ENCODE results near the gene LMNTD2.

Gene LMNTD2, protein sequence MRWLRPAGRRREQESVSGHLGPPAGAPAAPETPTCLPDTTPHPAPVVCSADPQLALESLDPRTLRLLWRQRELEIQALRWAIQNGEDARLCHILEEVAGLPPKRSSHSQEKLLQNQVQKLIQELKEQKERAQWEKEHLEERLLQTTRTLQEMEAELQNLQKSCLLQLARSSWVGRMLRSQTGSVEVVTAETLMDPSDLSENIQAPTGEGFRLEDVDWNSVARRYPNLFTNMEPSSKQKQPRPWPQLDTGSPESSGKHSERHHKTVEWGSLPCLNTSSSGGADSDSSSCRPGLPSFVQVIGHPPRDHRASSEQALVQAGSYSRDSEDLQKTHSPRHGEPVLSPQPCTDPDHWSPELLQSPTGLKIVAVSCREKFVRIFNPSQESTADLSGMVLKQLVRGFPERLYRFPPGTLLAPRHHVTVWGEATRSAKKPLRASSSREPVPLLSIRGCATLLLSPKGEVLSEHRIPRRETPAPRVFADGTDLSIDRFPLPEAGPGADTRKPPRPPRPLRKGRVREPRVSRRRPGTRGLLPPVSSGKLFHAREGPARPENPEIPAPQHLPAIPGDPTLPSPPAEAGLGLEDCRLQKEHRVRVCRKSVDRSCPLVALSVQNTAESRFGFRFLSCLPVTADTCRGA

DNA sequence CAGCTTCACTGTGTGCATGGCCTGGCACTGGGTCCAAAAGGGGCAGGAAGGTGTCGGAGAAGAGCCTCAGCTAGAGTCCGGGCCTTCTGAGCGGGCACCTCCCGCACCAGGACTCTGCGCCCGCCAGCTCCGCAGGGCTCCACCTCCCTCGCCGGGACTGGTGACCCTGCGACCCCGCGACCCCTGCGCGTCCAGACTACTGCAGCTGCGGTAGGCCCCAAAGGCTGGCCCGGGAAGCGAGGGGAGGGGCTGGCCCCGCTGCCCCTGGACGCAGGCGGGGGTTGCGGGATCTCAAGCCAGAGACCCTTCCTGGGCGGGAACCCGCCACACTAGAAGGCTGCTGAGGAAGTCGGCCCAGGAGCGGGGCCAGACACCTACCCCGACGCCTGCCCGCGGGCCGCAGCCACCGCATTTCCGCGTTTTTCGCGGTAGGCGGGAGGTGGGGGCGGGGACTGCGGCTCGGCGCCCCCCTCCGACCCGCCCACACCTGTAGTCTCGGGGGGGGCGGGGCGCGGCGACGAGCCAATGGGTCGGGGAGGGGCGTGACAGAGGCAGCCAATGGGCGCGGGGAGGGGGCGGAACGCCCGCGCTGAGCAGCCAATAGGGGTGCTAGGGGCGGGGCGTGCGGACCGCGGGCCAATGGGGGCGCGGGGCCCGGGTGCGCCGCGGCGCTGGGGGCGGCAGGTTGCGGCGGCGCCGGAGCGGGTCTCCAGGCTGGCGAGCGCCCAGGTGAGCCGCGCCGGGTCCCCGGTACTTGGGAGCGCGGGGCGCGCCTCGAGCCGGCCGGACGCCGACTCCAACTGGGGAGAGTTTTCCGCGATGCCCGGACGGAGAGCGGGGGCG lies at the start of gene LMNTD2, which contains the start of gene RASSF7:
Gene LMNTD2 (minus strand): TSS at position 434 of the 843 bp plus-strand sequence. CDS start 22 bp downstream, at position 412.
Gene RASSF7 (plus strand): TSS at position 666 of the 843 bp plus-strand sequence. CDS start 799 bp downstream, outside the sequence.
- peak within 1 kb of the TSS; percentile 65 for H3K4me3 ChIP-seq (ENCODE audit: low read depth, low read length)

DNA sequence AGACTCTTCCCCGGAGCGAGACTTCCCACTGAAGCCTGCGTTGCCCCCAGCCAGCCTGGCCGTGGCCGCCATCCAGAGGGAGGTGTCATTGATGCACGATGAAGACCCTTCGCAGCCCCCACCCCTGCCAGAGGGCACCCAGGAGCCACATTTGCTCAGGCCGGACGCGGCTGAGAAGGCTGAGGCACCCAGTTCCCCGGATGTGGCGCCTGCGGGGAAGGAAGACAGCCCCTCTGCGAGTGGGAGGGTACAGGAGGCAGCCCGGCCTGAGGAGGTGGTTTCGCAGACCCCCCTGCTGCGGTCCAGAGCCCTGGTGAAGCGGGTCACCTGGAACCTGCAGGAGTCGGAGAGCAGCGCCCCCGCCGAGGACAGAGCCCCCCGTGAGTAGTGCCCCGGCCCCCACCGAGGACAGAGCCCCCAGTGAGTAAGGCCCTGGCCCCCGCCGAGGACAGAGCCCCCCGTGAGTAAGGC lies 48.8 kb upstream of the LMNTD2 start:
- H3K4me3 ChIP-seq (ENCODE audit: low read depth, low read length): no peak overlapping the region

DNA sequence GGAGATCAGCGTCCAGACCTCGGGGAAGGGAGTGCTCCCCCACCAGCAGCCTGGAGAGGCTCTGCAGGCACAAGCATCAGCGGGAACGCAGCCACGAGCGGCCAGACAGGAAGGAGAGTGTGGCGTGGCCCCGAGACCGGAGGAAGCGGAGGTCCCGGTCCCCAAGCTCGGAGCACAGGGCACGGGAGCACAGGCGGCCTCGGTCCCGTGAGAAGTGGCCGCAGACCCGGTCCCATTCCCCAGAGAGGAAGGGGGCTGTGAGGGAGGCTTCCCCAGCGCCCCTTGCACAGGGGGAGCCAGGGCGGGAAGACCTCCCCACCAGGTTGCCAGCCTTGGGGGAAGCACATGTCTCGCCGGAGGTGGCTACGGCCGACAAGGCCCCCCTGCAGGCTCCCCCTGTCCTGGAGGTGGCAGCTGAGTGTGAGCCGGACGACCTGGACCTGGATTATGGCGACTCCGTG lies 48.3 kb upstream of the LMNTD2 start:
- H3K4me3 ChIP-seq (ENCODE audit: low read depth, low read length): no peak overlapping the region

DNA sequence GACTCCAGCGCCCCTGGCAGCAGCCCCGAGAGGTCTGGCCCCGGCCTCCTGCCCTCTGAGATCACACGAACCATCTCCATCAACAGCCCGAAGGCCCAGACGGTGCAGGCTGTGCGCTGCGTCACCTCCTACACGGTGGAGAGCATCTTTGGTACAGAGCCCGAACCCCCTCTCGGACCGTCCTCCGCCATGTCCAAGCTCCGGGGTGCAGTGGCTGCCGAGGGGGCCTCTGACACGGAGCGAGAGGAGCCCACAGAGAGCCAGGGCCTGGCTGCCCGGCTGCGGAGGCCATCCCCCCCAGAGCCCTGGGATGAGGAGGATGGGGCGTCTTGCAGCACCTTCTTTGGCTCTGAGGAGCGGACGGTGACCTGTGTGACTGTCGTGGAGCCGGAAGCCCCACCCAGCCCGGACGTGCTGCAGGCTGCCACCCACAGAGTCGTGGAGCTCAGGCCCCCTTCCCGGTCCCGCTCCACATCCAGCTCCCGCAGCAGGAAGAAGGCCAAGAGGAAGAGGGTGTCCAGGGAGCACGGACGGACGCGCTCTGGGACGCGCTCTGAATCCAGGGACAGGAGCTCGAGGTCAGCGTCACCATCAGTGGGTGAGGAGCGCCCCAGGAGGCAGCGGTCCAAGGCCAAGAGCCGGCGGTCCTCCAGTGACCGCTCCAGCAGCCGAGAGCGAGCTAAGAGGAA lies 47.6 kb upstream of the LMNTD2 start:
- no peak overlapping the region for H3K4me3 ChIP-seq (ENCODE audit: low read depth, low read length)

DNA sequence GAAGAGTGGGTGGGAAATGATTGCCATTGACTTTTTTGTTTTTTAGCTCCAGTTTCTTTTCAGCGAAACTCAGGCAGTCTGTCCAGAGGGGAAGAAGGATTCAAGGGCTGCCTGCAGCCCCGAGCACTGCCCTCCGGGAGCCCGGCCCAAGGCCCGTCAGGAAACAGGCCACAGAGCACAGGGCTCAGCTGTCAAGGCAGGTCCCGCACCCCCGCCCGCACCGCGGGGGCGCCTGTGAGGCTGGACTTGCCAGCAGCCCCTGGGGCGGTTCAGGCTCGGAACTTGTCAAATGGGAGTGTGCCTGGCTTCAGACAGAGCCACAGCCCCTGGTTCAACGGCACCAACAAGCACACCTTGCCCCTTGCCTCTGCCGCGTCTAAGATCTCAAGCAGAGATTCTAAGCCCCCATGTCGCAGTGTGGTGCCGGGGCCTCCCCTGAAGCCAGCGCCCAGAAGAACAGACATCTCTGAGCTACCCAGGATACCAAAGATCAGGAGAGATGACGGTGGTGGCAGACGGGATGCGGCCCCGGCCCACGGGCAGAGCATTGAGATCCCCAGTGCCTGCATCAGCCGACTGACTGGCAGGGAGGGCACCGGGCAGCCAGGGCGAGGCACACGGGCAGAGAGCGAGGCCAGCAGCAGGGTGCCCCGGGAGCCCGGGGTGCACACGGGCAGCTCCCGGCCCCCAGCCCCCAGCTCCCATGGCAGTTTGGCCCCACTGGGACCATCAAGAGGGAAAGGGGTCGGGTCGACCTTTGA lies 46.7 kb upstream of the LMNTD2 start:
- H3K4me3 ChIP-seq (ENCODE audit: low read depth, low read length): no peak overlapping the region

DNA sequence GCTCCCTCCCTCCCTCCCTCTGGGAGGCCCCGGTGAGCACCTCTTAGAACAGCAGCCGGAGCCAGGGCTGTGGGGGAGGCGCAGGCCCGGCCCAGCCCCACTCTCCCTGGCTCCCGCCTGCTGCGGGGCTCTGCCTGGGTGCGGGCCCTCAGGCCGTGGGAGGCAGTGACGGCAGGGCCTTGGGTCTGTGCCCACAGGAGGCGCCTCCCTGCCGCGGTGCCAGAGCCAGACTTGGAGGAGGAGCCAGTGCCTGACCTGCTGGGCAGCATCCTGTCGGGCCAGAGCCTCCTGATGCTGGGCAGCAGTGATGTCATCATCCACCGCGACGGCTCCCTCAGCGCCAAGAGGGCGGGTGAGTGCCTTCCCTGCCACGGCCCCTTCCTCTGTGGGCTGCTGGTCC lies 45.7 kb upstream of the LMNTD2 start:
- H3K4me3 ChIP-seq (ENCODE audit: low read depth, low read length): no peak overlapping the region

DNA sequence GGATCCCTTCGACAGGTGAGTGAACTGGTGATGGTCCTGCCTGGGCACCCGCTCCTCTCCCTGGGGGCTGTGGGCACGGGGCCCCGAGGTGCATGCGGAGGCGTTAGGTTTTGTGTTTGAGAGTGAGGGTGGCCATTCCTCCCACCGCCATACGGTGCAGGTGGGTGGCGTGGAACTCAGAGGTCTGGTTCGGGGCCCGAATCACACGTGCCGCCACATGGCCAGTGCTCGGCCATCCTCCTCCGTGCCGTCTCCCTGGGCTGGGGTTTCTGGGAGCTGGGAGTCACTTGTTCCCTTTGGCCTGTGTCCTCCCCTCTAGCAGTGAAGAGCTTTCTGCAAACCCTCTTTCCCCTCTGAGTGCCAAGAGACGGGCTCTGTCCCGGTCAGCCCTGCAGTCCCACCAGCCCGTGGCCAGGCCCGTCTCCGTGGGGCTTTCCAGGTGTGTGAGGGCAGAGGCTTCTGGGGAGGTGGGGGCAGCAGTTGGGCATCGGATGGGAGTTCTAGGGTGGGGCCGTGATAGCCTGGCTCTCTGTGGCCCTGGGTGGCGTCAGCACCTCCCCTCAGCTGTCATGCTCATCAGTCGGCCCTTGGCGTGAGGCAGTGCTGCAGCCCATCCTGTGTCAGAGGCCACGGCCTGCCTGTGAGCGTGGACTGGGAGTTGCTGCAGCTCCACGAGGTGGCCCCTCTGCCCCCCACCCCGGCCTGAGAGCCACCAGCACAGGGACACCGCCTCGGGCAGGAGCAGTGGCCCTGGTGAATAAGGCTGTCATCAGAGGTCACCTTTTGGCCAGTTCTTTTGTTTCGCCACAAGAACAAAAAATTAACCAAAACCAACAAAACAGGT lies 45.0 kb upstream of the LMNTD2 start:
- H3K4me3 ChIP-seq (ENCODE audit: low read depth, low read length): no peak overlapping the region

DNA sequence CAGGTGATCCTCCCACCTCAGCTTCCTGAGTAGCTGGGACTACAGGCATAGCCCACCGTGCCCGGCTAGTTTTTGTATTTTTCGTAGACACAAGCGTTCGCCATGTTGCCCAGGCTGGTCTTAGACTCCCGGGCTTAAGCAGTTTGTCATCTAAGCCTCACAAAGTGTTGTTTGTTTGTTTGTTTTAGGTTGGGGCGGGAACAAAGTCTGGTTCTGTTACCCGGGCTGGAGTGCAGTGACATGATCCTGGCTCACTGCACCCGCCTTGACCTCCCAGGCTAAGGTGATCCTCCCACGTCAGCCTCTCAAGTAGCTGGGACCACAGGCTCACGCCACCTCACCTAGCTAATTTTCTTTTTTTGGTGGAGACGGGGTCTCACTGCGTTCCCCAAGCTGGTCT lies 42.6 kb upstream of the LMNTD2 start:
- H3K4me3 ChIP-seq (ENCODE audit: low read depth, low read length): no peak overlapping the region

DNA sequence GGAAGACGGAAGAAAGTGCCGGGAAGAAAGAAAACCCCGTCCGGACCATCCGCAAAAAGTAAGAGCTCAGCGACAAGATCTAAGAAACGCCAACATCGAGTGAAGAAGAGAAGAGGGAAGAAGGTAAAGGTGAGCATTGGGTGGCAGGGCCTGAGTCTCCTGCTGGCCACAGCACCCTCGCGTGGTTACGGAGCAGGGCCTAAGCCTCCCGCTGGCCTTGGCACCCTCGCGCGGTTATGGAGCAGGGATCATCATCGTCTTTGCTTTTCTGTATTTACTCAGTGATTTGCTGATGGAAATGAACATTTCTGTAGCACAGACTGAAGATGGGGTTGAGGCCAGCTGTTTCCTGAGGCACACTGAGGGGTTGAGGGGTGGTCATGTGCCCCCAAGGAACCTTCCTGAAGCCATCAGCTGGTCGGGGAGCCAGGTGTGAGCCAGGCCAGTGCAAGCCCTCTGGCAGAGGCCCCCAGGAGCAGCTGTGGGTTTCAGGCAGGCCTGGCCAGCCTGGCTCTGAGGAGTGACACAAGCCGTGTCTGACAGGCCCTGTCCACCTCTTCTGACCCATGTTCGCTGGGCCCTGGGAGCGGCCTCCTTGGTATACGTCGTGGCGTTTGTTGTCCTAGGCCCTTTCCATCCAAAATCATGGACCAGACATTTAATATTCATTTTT lies 41.2 kb upstream of the LMNTD2 start:
- H3K4me3 ChIP-seq (ENCODE audit: low read depth, low read length): no peak overlapping the region

DNA sequence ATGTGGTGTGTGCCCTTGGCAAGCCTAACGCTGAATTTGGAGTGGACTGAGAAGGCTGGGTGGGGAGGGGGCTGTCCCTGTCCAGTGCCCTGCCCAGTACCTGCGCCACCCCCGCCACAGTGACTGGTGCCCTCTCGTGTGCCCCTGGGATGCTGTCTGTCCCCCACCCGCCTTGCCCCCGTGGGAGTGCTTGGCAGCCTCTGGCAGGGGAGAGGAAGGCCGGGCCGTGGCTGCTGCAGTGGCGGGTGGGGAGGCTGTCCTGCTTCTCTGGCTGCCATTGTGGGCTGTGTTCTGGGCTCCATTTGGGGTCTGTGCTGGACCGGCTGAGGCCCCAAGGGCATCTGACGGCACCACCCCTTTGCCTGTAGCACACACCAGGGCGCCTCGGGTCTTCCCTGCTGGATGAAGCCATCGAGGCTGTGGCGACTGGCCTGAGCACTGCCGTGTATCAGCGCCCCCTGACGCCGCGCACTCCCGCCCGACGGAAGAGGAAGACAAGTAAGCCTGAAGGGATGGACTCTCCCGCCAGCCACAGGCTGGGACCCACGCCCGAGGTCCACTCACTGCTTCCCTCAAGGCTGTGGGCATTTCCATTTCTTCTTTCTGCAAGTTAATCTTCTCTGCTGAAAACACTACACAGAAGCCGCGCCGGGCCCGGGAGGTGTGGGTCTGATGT lies 37.6 kb upstream of the LMNTD2 start:
- H3K4me3 ChIP-seq (ENCODE audit: low read depth, low read length): no peak overlapping the region

DNA sequence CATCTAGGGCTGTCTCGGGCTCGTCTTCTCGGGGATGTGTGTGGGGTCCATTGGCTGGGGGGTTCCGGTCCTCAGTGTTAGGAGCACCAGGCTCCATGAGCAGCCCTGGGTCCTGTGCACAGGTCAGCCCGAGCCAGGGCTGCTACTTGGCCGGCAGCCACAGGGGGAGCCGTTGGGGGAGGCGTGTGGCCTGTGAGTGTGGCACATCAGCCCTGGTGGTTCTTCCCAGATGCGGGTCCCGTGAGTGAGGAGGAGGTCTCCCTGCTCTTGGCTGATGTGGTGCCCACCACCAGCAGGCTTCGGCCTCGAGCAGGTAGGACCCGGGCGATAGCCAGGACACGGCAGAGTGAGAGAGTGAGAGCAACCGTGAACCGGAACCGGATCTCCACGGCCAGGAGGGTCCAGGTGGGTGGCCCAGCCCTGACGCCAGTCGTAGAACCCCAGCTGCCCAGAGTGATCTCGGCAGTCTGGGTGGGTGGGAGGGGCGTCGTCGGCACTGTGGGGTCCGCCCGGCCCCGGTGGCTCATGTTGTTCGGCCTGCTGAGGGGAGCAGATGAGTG lies 36.7 kb upstream of the LMNTD2 start:
- H3K4me3 ChIP-seq (ENCODE audit: low read depth, low read length): no peak overlapping the region

DNA sequence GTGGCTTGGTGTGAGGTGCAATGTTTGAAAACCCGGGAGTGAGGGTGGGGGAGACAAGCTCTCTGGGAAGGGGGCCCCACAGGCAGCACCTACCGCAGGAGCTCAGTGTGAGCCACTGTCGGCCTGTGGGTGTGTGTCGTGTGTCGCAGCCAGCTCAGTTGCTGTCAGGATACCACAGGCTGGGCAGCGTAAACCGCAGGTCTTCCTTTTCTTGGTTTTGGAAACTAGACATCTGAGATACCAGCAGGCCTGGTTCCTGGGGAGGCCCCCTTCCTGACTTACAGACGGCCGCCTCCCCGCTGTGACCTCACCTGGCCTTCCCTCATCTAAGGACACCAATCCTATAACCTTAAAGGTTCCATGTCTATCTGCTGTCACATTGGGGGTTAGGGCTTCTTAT lies 35.8 kb upstream of the LMNTD2 start:
- H3K4me3 ChIP-seq (ENCODE audit: low read depth, low read length): no peak overlapping the region

DNA sequence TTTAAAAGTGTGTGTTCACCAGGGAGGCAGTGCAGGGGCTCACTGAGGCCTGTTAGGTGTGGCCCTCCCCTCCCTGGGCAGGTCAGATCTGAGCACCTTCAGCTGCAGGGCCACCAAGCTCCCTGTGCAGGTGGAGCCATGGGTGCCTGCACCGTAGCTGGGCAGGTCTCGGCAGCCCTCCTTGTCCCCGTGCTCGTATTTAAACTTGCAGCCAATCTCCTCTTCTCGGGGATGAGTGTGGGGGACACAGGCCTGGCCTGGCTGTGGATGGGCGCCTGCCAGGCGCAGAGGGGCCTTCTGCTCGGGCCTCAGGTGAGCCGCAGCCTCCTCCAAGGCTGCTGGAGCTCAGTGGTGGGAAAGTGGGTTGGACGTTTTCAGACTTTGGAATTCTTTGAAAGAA lies 34.9 kb upstream of the LMNTD2 start:
- no peak overlapping the region for H3K4me3 ChIP-seq (ENCODE audit: low read depth, low read length)

DNA sequence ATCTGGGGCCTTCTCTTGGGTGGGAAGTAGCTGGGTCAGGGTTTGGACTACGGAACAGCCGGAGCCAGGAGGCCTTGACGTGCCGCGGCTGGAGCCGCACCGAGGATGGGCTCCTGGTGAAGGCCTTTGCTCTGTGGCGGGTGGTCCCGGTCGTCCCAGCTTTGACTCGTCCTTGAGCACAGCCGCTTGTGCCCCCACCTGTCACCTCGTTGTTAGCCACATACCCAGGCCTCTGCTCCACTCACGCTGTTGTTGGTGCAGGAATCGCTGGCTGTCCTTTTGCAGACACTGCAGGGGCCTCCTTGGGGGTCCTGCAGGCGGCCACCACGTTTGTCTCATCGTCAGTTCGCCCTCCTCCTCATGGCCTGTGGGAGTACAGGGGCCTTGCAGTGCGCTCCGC lies 32.8 kb upstream of the LMNTD2 start:
- no peak overlapping the region for H3K4me3 ChIP-seq (ENCODE audit: low read depth, low read length)

DNA sequence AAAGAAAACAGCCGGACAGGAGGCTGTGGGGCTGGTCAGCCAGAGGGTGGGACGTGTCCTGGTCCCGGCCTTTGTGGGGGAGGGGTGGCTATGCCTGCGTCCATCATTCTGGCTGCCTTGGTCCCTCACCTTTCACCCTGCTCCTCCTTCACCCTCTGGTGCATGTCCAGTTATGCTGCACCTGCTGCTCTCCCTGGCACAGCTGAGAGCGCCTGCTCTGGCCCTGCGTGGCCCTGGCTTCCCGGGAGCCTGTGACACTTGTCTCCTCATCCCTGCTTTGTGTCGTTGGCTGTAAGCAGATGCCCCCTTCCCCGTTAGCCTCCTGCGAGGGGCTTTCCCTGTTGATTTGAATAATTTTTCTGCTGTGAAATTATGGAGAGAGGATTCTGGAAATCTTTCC lies 32.4 kb upstream of the LMNTD2 start:
- H3K4me3 ChIP-seq (ENCODE audit: low read depth, low read length): no peak overlapping the region

DNA sequence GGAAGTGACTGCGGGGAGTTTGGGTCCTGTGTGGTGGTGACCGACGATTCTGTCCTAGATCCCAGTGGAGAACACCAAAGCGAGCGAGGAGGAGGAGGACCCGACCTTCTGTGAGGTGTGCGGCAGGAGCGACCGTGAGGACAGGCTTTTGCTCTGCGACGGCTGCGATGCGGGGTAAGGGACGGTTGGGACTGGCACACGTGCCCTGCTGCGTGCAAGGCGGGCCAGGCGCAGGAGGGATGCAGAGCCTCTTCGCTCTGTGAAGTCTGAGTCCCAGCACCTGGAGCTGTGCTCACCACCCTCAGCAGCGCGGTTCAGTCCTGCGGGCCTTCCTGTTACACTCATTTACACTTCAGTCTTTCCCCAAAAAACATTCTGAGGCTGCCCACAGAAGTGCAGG lies 32.0 kb upstream of the LMNTD2 start:
- H3K4me3 ChIP-seq (ENCODE audit: low read depth, low read length): no peak overlapping the region

DNA sequence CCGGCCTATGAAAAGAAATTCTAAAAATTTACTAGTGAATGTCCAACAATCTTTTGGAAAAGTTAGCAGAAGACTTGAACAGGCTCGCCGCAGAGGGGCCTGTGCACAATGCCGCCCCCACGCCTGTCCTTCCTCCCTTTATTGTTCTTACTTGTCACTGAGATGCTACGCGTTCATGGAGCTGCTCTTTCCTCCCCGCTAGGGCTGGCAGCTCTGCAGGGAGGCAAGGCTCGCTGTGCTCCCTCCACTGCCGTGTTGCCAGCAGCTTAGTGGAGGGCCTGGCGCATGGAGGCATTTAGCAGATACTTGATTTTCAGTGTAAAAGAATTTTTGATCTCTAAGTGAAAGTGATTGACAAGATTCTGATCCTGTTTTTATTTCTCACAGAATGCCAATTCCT lies 30.5 kb upstream of the LMNTD2 start:
- H3K4me3 ChIP-seq (ENCODE audit: low read depth, low read length): no peak overlapping the region

DNA sequence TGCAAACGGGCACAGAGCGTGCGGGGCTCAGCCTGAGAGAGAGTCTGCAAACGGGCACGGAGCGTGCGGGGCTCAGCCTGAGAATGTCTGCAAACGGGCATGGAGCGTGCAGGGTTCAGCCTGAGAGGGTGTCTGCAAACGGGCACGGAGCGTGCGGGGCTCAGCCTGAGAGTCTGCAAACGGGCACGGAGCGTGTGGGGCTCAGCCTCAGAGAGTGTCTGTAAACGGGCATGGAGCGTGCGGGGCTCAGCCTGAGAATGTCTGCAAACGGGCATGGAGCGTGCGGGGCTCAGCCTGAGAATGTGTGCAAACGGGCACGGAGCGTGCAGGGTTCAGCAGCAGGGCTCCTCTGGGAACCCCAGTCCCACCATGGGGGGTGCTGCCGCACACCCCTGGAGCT lies 29.3 kb upstream of the LMNTD2 start:
- H3K4me3 ChIP-seq (ENCODE audit: low read depth, low read length): no peak overlapping the region

All from iPS-11a (cell line).